ENCODE results near the gene TBC1D30.
"Not testable (repeated sequence)": the region's sequence is repeated elsewhere in the genome, so short reads cannot be mapped to it uniquely, and the experiment has no call there.

TBC1D30 gene, protein sequence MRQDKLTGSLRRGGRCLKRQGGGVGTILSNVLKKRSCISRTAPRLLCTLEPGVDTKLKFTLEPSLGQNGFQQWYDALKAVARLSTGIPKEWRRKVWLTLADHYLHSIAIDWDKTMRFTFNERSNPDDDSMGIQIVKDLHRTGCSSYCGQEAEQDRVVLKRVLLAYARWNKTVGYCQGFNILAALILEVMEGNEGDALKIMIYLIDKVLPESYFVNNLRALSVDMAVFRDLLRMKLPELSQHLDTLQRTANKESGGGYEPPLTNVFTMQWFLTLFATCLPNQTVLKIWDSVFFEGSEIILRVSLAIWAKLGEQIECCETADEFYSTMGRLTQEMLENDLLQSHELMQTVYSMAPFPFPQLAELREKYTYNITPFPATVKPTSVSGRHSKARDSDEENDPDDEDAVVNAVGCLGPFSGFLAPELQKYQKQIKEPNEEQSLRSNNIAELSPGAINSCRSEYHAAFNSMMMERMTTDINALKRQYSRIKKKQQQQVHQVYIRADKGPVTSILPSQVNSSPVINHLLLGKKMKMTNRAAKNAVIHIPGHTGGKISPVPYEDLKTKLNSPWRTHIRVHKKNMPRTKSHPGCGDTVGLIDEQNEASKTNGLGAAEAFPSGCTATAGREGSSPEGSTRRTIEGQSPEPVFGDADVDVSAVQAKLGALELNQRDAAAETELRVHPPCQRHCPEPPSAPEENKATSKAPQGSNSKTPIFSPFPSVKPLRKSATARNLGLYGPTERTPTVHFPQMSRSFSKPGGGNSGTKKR

GRCh38 chr12:64824500-64825142 is at the start of gene TBC1D30:
TSS of gene TBC1D30 (plus strand) at chr12:64824647. CDS start at chr12:64824880, 233 bp downstream.
- in situ Hi-C loops (cut with MboI; ENCODE audit: low sequenced_read_pairs), result no loop called here

DNA sequence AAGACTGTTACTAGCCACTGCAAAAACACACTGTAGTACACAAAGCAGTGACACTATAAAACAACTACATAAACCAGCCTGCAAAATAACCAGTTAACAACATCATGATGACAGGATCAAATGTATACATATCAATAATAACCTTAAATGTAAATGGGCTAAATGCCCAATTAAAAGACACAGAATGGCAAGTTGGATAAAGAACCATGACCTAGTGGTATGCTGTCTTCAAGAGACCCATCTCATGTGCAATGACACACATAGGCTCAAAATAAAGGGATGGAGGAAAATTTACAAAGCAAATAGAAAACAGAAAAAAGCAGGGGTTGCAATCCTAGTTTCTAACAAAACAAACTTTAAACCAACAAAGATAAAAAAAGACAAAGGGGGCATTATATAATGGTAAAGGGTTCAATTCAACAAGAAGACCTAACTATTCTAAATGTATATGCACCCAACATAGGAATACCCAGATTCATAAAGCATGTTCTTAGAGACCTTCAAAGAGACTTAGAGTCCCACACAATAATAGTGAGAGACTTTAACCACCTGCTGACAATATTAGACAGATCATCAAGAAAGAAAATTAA is 49.2 kb upstream of the TBC1D30 start:
- in situ Hi-C loops (cut with MboI; ENCODE audit: low sequenced_read_pairs), result not testable (repeated sequence)

- in situ Hi-C loops (cut with MboI; ENCODE audit: low sequenced_read_pairs), result no loop called here
Observed at GRCh38 chr12:64779354-64779974, 45.0 kb upstream of the TBC1D30 start.

GRCh38 chr12:64780132-64780530 is 44.3 kb upstream of the TBC1D30 start:
- in situ Hi-C loops (cut with MboI; ENCODE audit: low sequenced_read_pairs), result no loop called here

DNA sequence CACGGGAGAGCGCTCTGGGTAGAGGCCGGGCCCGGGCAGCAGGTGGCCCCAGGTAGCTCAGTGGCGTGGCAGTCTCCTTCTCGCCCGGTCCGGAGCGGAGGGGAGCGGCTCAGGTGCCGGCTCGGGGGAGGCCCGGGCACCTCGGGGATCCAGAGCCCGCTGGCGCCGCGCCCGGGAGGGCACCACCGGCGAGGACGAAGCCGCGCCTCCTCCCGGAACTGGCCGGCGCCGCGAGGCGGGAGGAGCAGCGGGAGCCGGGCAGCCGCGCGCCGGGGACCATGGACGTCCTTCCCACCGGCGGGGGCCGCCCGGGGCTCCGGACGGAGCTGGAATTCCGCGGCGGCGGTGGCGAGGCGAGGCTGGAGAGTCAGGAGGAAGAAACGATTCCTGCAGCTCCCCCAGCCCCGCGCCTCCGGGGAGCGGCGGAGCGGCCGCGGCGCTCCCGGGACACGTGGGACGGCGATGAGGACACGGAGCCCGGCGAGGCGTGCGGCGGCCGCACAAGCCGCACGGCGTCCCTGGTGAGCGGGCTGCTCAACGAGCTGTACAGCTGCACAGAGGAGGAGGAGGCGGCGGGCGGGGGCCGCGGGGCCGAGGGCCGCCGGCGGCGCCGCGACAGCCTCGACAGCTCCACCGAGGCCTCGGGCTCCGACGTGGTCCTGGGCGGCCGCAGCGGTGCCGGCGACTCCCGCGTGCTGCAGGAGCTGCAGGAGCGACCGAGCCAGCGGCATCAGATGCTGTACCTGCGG is 43.7 kb upstream of the TBC1D30 start:
- in situ Hi-C loops (cut with MboI; ENCODE audit: low sequenced_read_pairs), result no loop called here

DNA sequence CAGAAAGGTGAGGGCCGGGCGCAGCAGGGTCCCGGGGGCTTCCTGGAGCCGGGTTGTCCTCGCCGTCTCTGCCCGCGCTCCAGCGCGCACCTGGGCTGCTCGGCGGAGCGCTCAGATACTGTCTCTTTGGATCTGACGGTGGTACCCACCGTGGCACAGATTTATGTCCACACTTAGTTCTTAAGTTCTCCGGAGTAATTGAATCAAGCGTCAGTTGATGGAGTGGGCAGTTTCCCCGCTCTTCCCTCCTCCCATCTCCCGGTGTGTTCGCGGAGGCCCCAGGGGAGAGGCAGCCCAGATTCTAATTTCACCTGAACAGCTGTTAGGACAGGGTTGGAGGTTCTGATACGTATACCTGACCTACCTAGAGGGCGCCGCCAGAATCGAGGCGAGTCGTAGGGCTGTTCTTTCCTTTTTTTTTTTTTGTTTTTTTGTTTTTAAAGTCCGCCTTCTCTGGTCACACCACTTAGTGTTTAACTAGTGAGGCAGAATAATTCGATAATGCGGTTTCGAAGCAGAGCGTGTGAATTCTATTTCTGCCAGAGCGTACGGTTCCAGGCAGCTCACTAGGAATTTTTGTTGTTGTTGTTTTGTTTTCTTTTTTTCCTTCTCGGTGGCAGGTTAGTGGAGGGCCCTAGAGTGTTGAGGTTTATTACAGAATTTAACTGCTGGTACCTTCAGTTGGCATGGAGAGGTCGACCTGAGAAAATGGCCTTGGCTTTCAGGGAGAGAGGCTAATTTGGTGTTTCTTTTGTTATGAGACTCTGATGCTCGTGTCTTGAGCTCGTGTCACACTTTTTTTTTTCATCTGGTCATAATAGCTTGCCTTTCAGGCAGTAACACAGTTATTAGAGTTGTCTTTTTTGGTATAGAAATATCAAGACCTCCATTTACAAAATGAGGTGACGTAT is 42.9 kb upstream of the TBC1D30 start:
- in situ Hi-C loops (cut with MboI; ENCODE audit: low sequenced_read_pairs), result no loop called here

DNA sequence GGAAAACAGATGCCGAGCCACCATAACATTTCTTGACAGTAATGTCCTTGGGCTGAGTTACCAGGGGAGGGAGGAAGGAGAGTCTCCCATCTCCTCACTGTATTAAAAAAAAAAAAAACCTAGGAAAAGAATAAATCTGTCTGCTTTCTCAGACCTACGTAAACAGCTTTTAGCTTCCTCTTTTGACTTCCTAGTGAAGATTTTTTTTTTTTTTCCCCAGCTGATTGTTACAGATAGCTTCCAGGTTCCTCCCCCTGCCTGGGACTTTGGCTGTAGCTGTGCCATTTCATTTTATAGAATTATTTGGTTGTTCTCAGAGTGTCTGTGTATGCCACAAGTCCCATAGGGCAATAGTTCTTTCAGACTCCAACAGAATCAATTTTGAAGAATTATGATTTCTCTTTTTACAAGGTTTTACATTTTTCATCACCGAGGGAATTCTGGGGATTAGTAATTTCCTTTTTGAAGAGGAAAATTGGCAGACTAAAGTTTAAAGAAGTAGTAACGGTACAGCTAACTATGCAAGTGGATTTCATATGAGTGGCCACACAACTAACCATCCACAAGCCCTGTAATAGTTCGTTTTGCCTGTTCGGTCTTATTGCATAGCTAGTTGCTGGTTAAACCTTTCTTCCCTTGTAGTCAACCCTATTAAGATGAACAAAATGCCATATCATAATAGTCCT is 42.1 kb upstream of the TBC1D30 start:
- in situ Hi-C loops (cut with MboI; ENCODE audit: low sequenced_read_pairs), result no loop called here

DNA sequence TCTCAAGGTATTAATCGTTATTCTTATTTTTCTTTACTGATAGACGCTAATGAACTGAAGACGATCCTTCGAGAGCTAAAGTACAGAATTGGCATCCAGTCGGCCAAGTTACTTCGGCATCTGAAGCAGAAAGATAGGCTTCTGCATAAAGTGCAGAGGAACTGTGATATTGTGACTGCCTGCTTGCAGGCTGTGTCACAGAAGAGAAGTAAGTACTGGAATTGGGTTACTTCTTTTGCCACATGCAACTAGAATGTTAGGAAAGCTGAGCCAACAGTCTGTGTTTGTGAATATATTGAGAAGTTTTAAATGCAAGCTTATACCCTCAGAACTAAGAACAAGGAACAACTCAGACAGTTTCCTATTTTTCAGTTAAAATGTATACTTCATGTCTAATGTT is 38.6 kb upstream of the TBC1D30 start:
- in situ Hi-C loops (cut with MboI; ENCODE audit: low sequenced_read_pairs), result no loop called here

GRCh38 chr12:64790166-64790565 is 34.3 kb upstream of the TBC1D30 start:
- in situ Hi-C loops (cut with MboI; ENCODE audit: low sequenced_read_pairs), result no loop called here

DNA sequence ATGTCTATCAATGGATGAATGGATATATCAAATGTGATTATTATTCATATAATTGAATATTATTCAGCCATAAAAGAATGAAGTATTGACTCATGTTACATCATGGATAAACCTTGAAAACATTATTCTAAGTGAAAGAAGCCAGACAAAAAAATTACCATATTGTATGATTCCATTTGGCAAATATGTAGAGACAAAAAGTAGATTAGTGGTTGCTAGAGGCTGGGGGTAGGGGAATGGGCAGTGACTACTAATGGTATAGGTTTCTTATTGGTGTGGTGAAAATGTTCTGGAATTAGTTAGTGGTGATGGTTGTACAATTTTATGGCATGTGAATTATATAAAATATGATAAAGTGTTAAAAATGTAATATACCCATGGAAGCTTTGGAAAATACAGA is 33.4 kb upstream of the TBC1D30 start:
- in situ Hi-C loops (cut with MboI; ENCODE audit: low sequenced_read_pairs), result no loop called here

- in situ Hi-C loops (cut with MboI; ENCODE audit: low sequenced_read_pairs), result no loop called here
Observed at GRCh38 chr12:64792128-64792527, 32.3 kb upstream of the TBC1D30 start.

GRCh38 chr12:64793610-64794009 is 30.8 kb upstream of the TBC1D30 start:
- in situ Hi-C loops (cut with MboI; ENCODE audit: low sequenced_read_pairs), result no loop called here

DNA sequence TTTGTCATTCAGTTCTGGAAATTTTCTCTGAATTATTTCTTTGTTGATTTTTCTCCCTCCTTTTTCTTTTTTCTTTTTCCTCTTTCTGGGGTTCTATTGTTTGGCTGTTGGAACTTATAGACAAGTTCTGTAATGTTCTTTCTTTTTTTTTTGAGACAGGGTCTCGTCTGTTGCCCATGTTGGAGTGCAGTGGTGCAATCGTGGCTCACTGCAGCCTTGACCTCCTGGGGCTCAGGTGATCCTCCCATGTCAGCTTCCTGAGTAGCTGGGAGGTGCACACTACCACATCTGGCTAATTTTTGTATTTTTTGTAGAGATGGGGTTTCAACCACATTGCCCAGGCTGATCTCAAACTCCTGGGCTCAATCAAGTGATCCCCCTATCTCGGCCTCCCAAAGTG is 30.1 kb upstream of the TBC1D30 start:
- in situ Hi-C loops (cut with MboI; ENCODE audit: low sequenced_read_pairs), result no loop called here

DNA sequence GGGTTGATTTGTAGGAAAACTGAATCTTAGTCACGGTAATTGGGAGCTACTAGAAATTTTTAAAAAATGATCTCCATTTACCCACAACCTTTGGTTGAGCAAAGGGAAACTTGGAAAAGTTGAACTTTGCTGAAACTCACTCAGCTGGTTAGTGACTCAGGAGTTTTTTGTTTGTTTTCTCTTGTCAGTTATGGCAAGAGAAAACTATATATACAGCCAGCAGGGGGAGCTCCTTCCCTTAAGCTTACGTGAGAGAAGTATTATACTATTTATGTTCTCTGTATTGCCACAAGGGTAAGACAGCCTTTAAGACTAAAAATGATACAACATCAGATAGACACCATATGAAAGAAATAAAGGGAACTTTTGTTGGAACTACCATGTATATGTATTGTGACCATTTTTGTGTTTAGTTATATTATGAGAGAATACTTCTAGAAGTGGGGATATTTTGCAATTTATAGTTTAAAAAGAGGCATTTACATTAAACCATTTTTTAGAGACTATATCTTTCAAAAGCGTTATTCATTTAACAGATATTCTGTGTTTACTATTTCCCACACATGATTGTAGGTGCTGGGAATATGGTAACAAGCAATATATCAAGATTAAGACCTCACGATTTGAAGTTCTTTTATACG is 28.1 kb upstream of the TBC1D30 start:
- in situ Hi-C loops (cut with MboI; ENCODE audit: low sequenced_read_pairs), result no loop called here

DNA sequence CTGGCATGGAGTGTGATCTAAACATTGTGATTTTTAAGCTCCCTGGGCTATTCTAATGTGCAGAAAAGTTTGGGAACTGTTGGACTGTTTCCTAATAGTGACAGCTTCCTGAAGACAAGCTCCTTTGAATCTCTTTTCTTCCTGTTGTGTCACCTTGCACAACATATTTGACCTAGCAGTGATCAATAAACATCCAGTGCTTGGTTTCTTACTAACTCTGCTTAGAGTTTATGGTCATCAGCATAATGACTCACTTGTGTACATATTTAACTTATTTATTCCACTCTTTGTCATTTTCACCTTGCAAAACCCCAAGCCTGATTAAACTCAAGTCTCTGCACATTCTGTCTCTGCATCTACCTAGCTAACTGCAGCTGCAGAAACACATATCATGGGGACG is 27.3 kb upstream of the TBC1D30 start:
- in situ Hi-C loops (cut with MboI; ENCODE audit: low sequenced_read_pairs), result no loop called here

GRCh38 chr12:64798165-64798564 is 26.3 kb upstream of the TBC1D30 start:
- in situ Hi-C loops (cut with MboI; ENCODE audit: low sequenced_read_pairs), result no loop called here

DNA sequence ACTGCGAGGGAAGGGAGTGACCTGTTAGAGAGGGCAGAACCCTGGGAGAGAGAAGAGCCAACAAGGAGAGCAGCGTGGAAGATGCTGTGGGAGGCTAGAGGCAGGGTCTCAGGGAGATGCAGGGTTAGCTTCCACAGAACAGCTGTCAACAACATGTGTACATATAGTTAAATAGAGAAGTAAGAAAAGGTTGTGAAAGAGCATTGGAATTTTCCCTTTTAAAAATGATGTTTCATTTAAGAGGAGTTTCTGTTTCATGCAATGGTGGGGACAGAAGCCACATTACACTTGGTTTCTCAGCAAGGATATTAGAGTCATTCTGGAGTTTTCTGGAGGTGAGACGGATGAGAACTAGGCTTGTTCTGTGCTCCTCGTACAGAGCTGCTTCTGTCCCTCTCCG is 23.8 kb upstream of the TBC1D30 start:
- in situ Hi-C loops (cut with MboI; ENCODE audit: low sequenced_read_pairs), result no loop called here

- in situ Hi-C loops (cut with MboI; ENCODE audit: low sequenced_read_pairs), result no loop called here
Observed at GRCh38 chr12:64801381-64801780, 23.1 kb upstream of the TBC1D30 start.

Measured in hTERT RPE-1 (cell line).